GM18508 (cell line): ENCODE results near the gene SYNDIG1.

Source experiments
- ATAC-seq: cut with Tn5 transposase; IDR thresholded peaks from one replicate; pipeline ENCODE4 v1.9.1; 2021; ENCODE audit warnings: moderate number of reproducible peaks; ENCODE audit not compliant: insufficient read depth, unreplicated experiment

SYNDIG1 gene

GRCh38 chr20:24579475-24579874, 110.0 kb downstream of the SYNDIG1 start:
- ATAC-seq = no peak

- ATAC-seq = no peak
Measured at GRCh38 chr20:24580006-24580405, 110.6 kb downstream of the SYNDIG1 start.

- no peak for ATAC-seq
Measured at GRCh38 chr20:24580855-24581254, 111.4 kb downstream of the SYNDIG1 start.

DNA sequence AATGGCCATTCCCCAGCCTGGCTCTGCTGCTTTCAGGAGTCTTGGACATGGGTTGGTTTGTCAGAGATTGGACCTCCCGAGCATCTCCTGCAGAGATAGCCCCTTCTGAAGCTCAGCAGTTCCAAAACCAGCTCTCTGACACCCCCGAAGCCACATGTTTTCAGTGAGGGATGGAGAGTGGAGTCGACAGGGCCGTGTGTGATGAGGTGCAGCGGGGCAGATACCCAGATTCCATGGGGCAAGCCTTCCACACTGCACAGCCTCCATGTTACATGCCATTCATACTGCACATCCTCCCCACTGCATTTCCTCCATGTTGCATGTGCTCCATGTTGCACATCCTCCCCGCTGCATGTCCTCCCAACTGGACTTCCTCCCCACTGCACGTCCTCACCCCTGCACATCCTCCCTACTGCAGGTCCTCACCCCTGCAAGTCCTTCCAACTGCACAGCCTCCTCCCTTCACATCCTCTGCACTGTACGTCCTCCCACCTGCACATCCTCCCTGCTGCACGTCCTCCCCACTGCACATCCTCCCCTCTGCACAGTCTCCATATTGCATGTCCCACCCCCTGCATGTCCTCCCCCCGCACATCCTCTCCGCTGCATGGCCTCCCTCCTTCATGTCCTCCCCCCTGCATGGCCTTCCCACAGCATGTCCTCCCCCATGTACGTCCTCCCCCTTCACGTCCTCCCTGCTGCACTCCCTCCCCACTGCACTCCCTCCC, 112.2 kb downstream of the SYNDIG1 start:
- ATAC-seq = no peak

GRCh38 chr20:24582373-24583168, 113.1 kb downstream of the SYNDIG1 start:
- ATAC-seq = no peak

DNA sequence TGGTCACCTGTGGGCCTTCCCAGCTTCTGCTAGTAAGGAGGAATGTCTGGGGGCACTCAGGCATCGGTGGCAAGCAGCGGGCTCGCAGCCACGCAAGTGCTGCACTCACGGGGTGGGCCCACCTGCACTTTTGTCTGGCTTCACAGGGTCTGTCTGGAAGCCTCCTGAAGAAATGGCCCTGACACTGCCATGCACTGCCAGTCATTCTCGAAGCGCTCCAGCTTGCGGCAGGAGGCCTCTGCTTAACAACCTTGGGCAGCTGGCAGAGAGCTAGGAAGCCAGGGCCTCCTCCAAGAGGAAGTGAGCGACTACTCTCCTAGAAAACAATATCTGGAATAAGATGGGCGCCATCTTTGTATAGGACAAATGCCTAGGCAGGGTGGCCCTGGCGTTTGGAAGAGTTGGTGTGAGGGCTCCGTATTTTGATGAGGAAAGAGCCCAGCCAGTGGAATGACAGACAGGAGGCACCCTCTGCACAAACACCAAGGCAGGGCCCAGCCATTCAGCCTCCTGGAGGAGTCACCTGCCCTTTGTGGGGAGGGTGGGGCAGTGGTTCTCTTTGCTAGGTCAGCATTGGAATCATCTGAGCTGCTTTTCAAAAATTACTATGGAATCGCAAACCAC, 113.9 kb downstream of the SYNDIG1 start:
- no peak for ATAC-seq

GRCh38 chr20:24584078-24584477, 114.6 kb downstream of the SYNDIG1 start:
- ATAC-seq = no peak

DNA sequence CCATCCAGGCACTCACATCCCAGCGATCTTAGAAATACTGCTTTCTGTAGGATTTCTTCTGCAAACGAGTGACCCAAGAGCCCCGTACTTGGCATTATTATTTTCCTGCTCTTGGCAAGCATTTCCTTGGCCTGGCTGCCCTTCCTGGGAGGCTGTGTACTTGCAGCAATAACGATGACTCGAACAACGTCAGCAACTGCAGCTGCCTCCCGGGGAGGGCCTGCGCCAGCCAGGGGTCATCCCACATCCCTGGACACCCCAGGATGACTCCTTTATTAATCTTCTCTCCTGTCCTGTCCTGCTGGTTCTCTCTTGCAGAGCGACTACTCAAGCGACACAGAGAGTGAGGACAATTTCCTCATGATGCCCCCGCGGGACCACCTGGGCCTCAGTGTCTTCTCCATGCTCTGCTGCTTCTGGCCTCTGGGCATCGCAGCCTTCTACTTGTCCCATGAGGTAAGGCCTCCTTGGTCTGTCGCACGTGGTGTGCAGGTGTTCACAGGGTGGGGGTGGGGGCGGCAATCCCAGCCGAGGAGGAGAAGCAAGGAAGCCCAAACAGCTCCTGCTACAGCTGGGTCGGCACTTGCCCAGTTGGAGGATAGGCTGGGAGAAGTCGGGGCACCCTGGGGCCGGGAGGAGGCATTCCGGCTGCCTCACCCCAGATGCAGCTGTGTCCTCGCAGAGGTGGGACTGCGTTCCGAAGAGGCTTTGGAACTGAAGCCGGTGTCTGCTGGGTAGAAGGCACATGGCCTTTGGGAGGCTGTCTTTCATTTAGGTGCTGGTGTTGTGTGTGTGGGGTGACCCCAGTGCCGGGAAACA, 115.3 kb downstream of the SYNDIG1 start:
- no peak for ATAC-seq

DNA sequence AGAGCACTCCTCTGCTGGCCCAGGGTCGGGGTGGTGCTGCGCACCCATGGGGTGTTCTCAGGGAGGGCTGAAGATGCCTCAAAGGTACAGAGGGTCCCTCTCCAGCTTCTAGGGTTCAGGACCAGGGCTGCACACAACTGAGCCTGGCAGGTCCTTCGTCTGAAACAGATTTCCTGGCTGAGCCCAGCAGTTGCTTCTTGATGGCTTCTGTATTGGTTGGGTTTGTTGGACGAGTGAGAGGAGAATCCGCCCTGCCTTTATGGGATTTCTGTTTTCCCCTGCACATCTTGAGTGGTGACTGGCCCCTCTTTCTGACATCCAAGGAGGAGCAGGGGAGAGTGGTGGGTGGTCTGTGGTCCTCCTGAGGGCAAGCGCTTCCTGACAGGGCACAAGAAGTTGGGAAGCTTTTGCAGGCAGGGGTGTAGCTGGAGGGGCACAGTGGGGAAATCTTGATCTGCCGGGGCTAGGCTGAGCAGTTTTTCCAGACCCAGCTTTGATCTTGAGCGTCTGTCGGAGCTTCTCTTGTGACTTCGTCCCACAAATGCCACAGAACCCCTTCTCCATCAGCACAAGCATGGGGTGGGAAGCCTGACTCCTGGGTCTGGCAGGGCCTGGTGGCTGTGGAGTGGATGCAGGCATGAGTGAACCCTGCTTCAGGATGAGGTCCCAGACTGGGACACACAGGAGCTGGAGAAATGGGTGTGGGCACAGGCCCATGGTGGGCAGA, 116.5 kb downstream of the SYNDIG1 start:
- no peak for ATAC-seq

DNA sequence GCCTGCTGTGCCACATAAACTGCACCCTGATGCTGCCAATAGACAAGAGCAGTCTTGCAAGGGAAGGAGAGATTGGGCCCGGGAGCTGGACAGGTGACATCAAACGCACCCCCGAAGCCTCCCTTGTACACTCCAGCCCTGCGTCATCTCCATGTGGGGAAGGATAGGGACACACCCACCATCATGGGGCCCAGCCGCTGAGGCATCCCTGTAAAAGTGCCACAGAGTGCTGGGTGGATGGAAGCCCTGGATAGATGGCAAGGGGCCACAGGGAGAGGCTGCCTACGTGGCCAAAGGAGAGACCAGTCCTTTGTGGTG, 117.1 kb downstream of the SYNDIG1 start:
- ATAC-seq = no peak

GRCh38 chr20:24587384-24588046, 118.1 kb downstream of the SYNDIG1 start:
- no peak for ATAC-seq

GRCh38 chr20:24588047-24588635, 118.7 kb downstream of the SYNDIG1 start:
- ATAC-seq = no peak

DNA sequence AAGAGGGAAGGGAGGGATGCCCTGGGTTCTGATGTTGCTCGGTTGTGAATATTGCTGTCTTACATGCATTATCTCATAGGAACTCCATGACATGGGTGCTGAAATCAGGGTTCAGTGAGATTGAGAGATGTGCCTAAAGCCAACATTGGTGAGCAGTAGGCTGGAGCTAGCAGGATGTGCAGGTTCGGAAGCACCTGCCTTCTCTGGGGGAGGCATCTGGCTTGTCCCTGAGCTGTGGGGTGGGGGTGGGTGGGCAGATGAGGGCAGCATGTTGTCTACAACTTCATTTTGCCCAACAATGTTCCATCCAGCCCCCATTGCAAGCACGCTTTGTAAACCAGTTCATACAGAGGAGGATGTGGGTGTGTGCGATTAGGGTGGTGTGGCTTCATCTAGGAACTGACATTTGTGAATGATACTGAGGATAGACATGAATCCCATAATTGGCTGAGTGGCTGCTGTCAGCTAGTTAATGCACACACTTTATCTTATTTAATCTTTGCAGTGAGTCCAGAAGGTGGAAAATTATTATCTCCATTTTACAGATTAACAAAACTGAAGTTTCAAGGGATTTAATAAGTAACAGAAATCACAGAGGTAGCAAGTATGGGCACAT, 119.4 kb downstream of the SYNDIG1 start:
- no peak for ATAC-seq

DNA sequence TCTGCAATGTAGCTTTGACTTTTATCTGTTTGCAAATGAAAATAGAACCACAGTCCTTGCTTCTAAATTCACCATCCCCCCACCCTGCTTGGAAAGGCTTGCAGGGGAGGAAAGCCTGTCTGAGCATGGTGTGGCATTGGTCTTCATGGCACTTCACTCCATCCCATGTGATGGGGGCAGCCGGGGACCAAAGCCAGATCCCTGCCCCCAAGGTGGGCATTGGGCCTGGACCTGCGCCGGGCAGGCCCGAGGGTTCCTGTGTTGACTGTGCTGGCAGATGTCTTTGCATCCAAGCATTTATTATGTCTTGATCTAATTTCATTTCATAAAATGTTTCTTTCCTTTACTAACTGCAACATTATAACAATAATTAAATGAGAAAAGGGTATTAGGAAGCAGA, 120.0 kb downstream of the SYNDIG1 start:
- ATAC-seq = no peak

- ATAC-seq = no peak
Measured at GRCh38 chr20:24589815-24590177, 120.4 kb downstream of the SYNDIG1 start.

GRCh38 chr20:24590178-24590982, 121.0 kb downstream of the SYNDIG1 start:
- ATAC-seq = no peak

- ATAC-seq = no peak
Measured at GRCh38 chr20:24597051-24597450, 127.6 kb downstream of the SYNDIG1 start.

DNA sequence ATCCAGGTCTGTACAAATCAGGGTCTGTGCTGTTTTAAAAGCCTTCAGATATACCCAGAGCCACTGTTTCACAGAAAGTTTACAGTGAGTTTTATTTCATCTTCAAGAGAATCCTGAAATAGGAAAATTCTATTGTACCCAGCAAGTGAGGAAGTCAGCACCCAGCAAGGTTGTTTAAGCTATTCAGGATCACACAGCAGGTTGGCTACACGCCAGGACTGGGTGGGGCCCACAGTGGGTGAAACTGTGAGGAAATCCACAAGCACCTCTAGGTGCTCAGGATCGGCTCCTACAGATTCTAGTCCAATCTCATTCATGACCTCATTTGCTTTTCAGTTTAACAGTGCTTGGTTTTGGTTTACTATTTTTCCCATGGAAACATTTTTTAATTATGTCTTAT, 128.9 kb downstream of the SYNDIG1 start:
- ATAC-seq = no peak
